Measurements from ENCODE around the gene CEND1. TPM values are rescaled to one million over a fixed set of nuclear protein-coding genes. Genes with fewer than 3 reads are reported as not detected.

CEND1 gene
- total and polyA plus RNA-seq, 2 of the 13 experiments (the other 11 are each of a cell fraction or from before 2014, with no cell fraction given): not detected

DNA sequence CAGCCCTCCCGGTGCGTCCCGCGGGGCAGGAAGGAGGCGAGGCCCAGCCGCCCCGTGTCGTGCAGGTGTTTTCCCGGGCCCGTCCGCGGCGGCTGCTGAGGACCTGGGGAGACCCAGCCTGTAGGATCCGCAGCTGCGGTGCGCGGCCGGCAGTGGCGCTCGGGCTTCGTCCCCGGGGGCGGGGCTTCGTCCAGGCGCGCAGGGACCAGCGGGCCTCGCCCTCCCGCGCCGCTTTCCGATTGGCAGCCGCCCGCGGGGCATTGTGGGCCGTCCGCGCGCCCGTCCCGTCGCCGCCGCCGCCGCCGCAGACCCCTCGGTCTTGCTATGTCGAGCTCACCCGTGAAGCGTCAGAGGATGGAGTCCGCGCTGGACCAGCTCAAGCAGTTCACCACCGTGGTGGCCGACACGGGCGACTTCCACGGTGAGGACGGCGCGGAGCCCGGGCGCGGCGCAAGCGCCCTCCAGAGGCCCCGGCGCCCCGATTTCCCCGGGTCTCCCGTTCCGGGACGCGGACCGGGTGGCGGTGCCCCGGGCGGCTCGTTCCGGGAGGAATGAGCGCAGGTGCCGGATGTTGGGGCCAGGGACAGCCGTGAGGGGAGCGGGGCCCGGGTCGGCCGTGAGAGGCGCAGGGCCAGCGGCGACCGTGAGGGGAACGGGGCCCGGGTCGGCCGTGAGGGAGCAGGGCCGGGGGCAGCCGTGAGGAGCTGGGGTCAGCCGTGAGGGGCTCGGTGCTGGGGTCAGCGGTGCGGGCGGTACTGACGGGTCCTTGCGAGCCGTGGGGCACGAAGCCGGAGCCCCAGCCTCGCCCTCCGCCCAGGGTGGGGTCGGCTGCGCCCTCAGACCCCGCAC is 42.5 kb downstream of the CEND1 start, which contains the start of gene TALDO1 (continued):
- TF ChIP-seq HNRNPH1 (optimal IDR thresholded peaks at IDR 0.05; ENCODE audit: low read depth, low read length): no peak
- TF ChIP-seq JDP2 (CRISPR knock-in tag; IDR thresholded peaks at IDR 0.05; ENCODE audit: borderline replicate concordance): no peak
- TF ChIP-seq ZNF629 (CRISPR knock-in tag; conservative IDR thresholded peaks at IDR 0.05): no peak
- TF ChIP-seq HIVEP1 (CRISPR knock-in tag; IDR thresholded peaks at IDR 0.05): peak; percentile 80; the same call in 1 of the 2 replicates
- peak; percentile 78 for TF ChIP-seq KDM5B (CRISPR knock-in tag; IDR thresholded peaks at IDR 0.05; ENCODE audit: borderline replicate concordance)
- no peak for TF ChIP-seq FOXP1 (IDR thresholded peaks at IDR 0.05)
- no peak for TF ChIP-seq FOXP1 (CRISPR knock-in tag; IDR thresholded peaks at IDR 0.05)
- TF ChIP-seq STAT6 (CRISPR knock-in tag; IDR thresholded peaks at IDR 0.05; ENCODE audit: borderline replicate concordance): no peak; the same call in 1 of the 2 replicates
- TF ChIP-seq XBP1 (CRISPR knock-in tag; IDR thresholded peaks at IDR 0.05): no peak
- no peak for TF ChIP-seq ZBTB38 (CRISPR knock-in tag; IDR thresholded peaks at IDR 0.05)
- no peak for TF ChIP-seq MBD4 (IDR thresholded peaks at IDR 0.05; ENCODE audit: borderline replicate concordance, low read length)
- TF ChIP-seq CHD4 (IDR thresholded peaks at IDR 0.05; ENCODE audit: borderline replicate concordance, low read length): no peak
- TF ChIP-seq, protein P1, sequence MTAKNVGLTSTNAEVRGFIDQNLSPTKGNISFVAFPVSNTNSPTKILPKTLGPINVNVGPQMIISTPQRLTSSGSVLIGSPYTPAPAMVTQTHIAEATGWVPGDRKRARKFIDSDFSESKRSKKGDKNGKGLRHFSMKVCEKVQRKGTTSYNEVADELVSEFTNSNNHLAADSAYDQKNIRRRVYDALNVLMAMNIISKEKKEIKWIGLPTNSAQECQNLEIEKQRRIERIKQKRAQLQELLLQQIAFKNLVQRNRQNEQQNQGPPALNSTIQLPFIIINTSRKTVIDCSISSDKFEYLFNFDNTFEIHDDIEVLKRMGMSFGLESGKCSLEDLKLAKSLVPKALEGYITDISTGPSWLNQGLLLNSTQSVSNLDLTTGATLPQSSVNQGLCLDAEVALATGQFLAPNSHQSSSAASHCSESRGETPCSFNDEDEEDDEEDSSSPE (CRISPR knock-in tag; IDR thresholded peaks at IDR 0.05): peak; percentile 90
- TF ChIP-seq, protein P2, sequence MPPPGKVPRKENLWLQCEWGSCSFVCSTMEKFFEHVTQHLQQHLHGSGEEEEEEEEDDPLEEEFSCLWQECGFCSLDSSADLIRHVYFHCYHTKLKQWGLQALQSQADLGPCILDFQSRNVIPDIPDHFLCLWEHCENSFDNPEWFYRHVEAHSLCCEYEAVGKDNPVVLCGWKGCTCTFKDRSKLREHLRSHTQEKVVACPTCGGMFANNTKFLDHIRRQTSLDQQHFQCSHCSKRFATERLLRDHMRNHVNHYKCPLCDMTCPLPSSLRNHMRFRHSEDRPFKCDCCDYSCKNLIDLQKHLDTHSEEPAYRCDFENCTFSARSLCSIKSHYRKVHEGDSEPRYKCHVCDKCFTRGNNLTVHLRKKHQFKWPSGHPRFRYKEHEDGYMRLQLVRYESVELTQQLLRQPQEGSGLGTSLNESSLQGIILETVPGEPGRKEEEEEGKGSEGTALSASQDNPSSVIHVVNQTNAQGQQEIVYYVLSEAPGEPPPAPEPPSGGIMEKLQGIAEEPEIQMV (CRISPR knock-in tag; IDR thresholded peaks at IDR 0.05; ENCODE audit: low read depth): peak; percentile 79; the same call in 1 of the 2 replicates
- no peak for TF ChIP-seq CCDC6 (CRISPR knock-in tag; IDR thresholded peaks at IDR 0.05)
- TF ChIP-seq ZNF12 (CRISPR knock-in tag; IDR thresholded peaks at IDR 0.05): 0 out of 2 replicates have a peak, but pooled peaks have one; percentile 16
- no peak for TF ChIP-seq ATM (IDR thresholded peaks at IDR 0.05; ENCODE audit: borderline replicate concordance)
- no peak for TF ChIP-seq ZNF614 (CRISPR knock-in tag; IDR thresholded peaks at IDR 0.05; ENCODE audit: borderline replicate concordance)
- TF ChIP-seq KDM6A (CRISPR knock-in tag; IDR thresholded peaks at IDR 0.05; ENCODE audit: low read depth): no peak
- peak; percentile 75; the same call in 1 of the 2 replicates for TF ChIP-seq TSC22D2 (CRISPR knock-in tag; IDR thresholded peaks at IDR 0.05; ENCODE audit: borderline replicate concordance)
- TF ChIP-seq ZNF883 (CRISPR knock-in tag; IDR thresholded peaks at IDR 0.05; ENCODE audit: not compliant biosample characterization): peak; percentile 56
- TF ChIP-seq ATF5 (CRISPR knock-in tag; IDR thresholded peaks at IDR 0.05; ENCODE audit: low read depth): no peak
- TF ChIP-seq ZFX (CRISPR knock-in tag; IDR thresholded peaks at IDR 0.05; ENCODE audit: low read depth): peak; percentile 92
- no peak for TF ChIP-seq ZNF207 (IDR thresholded peaks at IDR 0.05; ENCODE audit: borderline replicate concordance)
- peak; percentile 35; the same call in 1 of the 2 replicates for TF ChIP-seq ZFP90 (CRISPR knock-in tag; IDR thresholded peaks at IDR 0.05; ENCODE audit: borderline replicate concordance)

Measured in HepG2 (cell line).